GM06990 (cell line): Measurements from ENCODE around the gene TXNRD1.
"Not testable (repeated sequence)": the region's sequence is repeated elsewhere in the genome, so short reads cannot be mapped to it uniquely, and the experiment has no call there.

ENCODE experiments used
- DNase-seq: peaks from one replicate; pipeline ENCODE4 v3.0.0-alpha.2; 2011; ENCODE audit not compliant: insufficient read length; ENCODE audit errors: extremely low read depth
- H3K27me3 ChIP-seq: replicated peaks from 2 replicates; pipeline ENCODE4 v1.6.0; 2011; ENCODE audit warnings: low read length; ENCODE audit not compliant: control insufficient read depth, insufficient read depth
- H3K36me3 ChIP-seq: 2 replicates; pipeline ENCODE4 v1.5.1; 2011; ENCODE audit warnings: low read length; ENCODE audit not compliant: control insufficient read depth, insufficient read depth
- H3K4me3 ChIP-seq: replicated peaks from 2 replicates; pipeline ENCODE4 v1.5.1; 2011; ENCODE audit warnings: low read depth, mild to moderate bottlenecking, control low read depth, low read length
- TF ChIP-seq, protein P1 (sequence below): IDR thresholded peaks from 2 replicates; pipeline ENCODE4 v1.5.1; 2011; ENCODE audit warnings: low read length, control low read depth, mild to moderate bottlenecking, inconsistent platforms; ENCODE audit not compliant: insufficient read depth, poor library complexity, severe bottlenecking

The TXNRD1 gene

DNA sequence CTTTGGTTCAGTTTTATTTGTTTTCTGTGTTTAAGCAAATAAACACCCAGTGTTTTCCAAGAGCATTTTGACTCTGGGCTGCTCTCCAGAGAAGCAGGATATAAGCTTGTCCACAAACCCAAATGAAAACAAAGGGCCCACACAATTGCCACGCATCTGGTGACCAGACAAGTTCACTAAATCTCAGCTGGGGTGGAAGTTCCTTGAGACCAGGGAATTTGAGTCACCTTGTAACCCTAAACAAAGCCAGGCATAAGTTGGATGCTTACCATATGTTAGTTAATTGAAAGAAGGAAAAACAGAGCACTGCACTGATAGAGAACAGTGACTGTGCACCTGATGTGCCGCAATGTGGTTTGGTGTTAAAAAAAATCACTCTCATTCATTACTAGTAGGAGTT lies 1.6 kb upstream of the TXNRD1 start:
- H3K36me3 ChIP-seq = no peaks in the 10 kb centered on the region
- TF ChIP-seq, protein P1, sequence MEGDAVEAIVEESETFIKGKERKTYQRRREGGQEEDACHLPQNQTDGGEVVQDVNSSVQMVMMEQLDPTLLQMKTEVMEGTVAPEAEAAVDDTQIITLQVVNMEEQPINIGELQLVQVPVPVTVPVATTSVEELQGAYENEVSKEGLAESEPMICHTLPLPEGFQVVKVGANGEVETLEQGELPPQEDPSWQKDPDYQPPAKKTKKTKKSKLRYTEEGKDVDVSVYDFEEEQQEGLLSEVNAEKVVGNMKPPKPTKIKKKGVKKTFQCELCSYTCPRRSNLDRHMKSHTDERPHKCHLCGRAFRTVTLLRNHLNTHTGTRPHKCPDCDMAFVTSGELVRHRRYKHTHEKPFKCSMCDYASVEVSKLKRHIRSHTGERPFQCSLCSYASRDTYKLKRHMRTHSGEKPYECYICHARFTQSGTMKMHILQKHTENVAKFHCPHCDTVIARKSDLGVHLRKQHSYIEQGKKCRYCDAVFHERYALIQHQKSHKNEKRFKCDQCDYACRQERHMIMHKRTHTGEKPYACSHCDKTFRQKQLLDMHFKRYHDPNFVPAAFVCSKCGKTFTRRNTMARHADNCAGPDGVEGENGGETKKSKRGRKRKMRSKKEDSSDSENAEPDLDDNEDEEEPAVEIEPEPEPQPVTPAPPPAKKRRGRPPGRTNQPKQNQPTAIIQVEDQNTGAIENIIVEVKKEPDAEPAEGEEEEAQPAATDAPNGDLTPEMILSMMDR = no peak
- H3K27me3 ChIP-seq = no peaks in the 10 kb centered on the region
- no peak overlapping the region for H3K4me3 ChIP-seq
- no peak for DNase-seq

DNA sequence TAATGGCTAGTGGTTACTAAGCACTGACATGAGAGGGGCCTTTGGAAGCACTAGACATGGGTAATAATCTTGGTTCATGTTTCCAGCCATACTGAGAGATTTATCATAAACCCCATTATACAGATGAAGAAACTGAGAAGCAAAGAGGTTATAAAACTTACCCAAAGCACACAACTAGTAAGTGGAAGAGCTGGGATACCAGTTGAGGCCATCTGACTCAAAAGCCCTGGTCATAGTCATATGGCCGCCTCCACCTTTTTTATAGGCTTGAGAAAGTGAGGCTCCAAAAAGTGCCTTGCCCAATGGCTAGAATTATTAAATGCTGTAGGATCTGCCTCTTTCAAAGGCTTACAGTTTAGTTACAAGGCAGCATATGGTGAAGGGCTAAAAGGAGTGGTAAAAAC lies 944 bp downstream of the TXNRD1 start:
- Histone ChIP-seq H3K27me3 (no peaks in the 10 kb centered on the region), H3K4me3 (no peak overlapping the region), H3K36me3 (no peaks in the 10 kb centered on the region)
- TF ChIP-seq, protein P1 = no peak
- DNase-seq = no peak

DNA sequence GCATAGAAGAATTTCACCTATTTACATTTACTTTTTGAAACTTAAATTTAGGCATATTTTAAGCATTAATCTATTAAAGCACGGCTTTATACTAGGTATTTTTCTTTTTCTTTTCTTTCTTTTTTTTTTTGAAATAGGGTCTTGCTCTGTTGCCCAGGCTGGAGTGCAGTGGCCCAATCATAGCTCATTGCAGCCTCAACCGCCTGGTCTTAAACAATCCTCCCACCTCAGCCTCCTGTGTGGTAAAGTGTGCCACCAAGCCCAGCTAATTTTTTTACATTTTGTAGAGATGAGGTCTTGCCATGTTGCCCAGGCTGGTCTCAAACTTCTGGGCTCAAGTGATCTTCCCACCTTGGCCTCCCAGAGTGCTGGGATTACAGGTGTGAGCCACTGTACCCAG lies 2.9 kb downstream of the TXNRD1 start:
- not testable (repeated sequence) for H3K4me3 ChIP-seq, H3K27me3 ChIP-seq, DNase-seq

DNA sequence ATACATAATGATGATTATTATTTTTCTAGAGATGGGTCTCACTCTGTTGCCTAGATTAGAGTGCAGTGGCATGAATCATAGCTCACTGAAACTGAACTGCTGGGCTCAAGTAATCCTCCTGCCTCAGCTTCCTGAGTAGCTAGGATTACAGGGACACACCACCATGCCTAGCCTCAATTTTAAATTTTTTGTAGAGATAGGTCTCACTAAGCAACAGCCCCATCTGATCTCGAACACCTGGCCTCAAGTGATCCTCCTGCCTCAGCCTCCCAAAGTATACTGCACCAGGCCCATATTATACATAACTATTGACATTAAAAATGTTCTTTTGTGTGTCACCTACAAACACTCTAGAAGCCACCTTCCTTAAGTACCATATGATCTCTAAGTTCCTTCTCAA lies 3.4 kb downstream of the TXNRD1 start:
- Histone ChIP-seq H3K36me3 (no peaks in the 10 kb centered on the region), H3K27me3 (no peaks in the 10 kb centered on the region), H3K4me3 (no peak overlapping the region)
- TF ChIP-seq, protein P1 = no peak
- DNase-seq = no peak

More for the DNA sequence above, 2.9 kb downstream of the TXNRD1 start:
- H3K36me3 ChIP-seq = not testable (repeated sequence)

DNA sequence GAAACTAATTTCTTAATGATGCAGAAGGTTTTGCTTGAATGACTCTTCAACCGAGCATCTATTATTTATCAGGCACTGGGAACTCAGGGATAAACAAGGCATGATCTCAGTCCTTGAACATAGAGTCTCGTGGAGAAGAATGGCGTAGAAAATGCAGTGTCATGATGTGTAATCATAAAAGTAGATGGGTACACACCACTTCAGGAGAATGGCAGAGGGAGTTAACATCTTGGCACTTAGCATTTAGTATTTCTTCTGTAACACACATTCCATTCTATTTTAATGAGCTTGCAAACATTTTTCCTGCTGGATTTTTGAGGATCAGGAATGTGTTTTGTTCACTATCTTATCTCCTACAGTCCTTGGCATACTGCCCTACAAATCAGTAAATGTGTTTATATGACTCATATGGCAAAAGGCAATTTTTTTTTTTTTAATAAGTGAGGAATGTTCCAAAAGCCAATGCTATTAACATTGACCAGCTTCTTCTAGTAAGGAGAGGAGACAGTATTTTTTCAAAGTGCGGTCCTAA lies 3.8 kb downstream of the TXNRD1 start:
- no peak overlapping the region for H3K4me3 ChIP-seq
- H3K27me3 ChIP-seq = no peaks in the 10 kb centered on the region
- TF ChIP-seq, protein P1 = no peak
- DNase-seq = no peak
- no peaks in the 10 kb centered on the region for H3K36me3 ChIP-seq

DNA sequence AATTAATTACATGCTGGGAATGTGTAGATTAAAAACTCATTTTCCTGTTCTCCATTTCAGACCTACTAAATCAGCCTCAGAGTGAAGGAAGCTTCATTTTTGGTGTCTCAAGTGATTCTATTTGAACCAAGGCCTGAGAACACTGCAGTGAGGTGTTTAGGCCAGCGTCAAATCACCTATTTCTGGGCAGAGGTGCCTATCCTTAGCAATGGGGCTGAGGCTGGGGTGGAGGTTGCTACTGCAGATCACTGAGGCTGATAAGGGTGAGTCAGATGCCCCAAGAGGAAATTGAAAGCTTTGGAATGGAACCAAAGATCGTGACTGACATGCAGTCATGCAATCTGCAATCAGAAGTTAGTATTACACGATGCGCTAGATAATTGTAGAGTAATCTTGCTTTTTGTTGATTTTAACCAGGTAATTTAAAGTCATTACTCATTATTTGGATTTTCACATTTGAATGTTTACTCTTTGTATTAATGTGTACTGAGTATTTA lies 4.4 kb downstream of the TXNRD1 start:
- TF ChIP-seq, protein P1 = no peak
- H3K4me3 ChIP-seq = no peak overlapping the region
- H3K27me3 ChIP-seq = no peaks in the 10 kb centered on the region
- no peak for DNase-seq
- H3K36me3 ChIP-seq = no peaks in the 10 kb centered on the region
